ENCODE measurements around the gene DEPDC1B.
"Not testable (repeated sequence)": the region's sequence is repeated elsewhere in the genome, so short reads cannot be mapped to it uniquely, and the experiment has no call there.

DEPDC1B gene

GRCh38 chr5:60690326-60690725, 9.6 kb downstream of the DEPDC1B start:
- DNase-seq = no peak

- no peak for DNase-seq
These were observed 11.0 kb downstream of the DEPDC1B start for GRCh38 chr5:60688980-60689379.

GRCh38 chr5:60687927-60688720, 11.8 kb downstream of the DEPDC1B start:
- DNase-seq = no peak

GRCh38 chr5:60686157-60686556, 13.8 kb downstream of the DEPDC1B start:
- no peak for DNase-seq

GRCh38 chr5:60685700-60686099, 14.3 kb downstream of the DEPDC1B start:
- DNase-seq = no peak

GRCh38 chr5:60685028-60685427, 14.9 kb downstream of the DEPDC1B start:
- DNase-seq = no peak

- not testable (repeated sequence) for DNase-seq
These were observed 18.0 kb downstream of the DEPDC1B start for GRCh38 chr5:60682007-60682406.

- no peak for DNase-seq
These were observed 20.1 kb downstream of the DEPDC1B start for GRCh38 chr5:60679816-60680215.

- DNase-seq = no peak
These were observed 21.9 kb downstream of the DEPDC1B start for GRCh38 chr5:60677850-60678664.

- DNase-seq = no peak
These were observed 24.7 kb downstream of the DEPDC1B start for GRCh38 chr5:60675286-60675685.

- DNase-seq = no peak
These were observed 25.5 kb downstream of the DEPDC1B start for GRCh38 chr5:60674251-60675069.

- no peak for DNase-seq
These were observed 26.6 kb downstream of the DEPDC1B start for GRCh38 chr5:60673334-60673733.

GRCh38 chr5:60672693-60673264, 27.2 kb downstream of the DEPDC1B start:
- no peak for DNase-seq

GRCh38 chr5:60671899-60672692, 27.9 kb downstream of the DEPDC1B start:
- no peak for DNase-seq

GRCh38 chr5:60670749-60671148, 29.2 kb downstream of the DEPDC1B start:
- DNase-seq = no peak

- DNase-seq = no peak
These were observed 31.2 kb downstream of the DEPDC1B start for GRCh38 chr5:60668686-60669304.

- no peak for DNase-seq
These were observed 47.9 kb downstream of the DEPDC1B start for GRCh38 chr5:60651872-60652620.

- no peak for DNase-seq
These were observed 50.6 kb downstream of the DEPDC1B start for GRCh38 chr5:60649288-60649917.

- no peak for DNase-seq
These were observed 51.8 kb downstream of the DEPDC1B start for GRCh38 chr5:60648175-60648574.

- no peak for DNase-seq
These were observed 59.1 kb downstream of the DEPDC1B start for GRCh38 chr5:60640901-60641300.
